GM18861 (cell line): Measurements from ENCODE around the gene SWT1.
A peak's percentile ranks its signal among the peaks of the same experiment; 100 is the strongest.
"Not testable (repeated sequence)": the region's sequence is repeated elsewhere in the genome, so short reads cannot be mapped to it uniquely, and the experiment has no call there.

Experiments
- ATAC-seq: cut with Tn5 transposase; IDR thresholded peaks from one replicate; pipeline ENCODE4 v1.9.1; 2021; ENCODE audit not compliant: unreplicated experiment

Gene SWT1

GRCh38 chr1:185245466-185245865, 88.5 kb downstream of the SWT1 start:
- no peak for ATAC-seq

DNA sequence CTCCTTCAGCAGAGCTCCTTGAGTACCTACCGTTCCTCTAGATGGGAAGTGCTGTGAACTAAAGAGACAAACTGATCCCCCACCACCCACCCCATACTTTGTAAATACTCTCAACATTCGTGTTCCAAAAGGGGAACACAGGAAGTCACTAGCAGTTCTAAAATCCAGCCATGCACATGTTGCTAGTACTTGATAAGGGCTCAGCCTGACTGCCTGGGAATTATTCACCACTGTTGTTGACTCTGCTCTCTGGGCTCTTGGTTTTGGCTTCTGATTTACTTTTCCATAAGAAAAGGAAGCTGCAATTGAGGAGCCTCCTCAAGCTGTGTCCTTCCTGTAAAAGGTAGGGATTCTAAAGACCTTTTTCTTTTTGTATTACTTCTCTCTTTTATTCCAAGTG, 92.6 kb downstream of the SWT1 start:
- ATAC-seq, result no peak

DNA sequence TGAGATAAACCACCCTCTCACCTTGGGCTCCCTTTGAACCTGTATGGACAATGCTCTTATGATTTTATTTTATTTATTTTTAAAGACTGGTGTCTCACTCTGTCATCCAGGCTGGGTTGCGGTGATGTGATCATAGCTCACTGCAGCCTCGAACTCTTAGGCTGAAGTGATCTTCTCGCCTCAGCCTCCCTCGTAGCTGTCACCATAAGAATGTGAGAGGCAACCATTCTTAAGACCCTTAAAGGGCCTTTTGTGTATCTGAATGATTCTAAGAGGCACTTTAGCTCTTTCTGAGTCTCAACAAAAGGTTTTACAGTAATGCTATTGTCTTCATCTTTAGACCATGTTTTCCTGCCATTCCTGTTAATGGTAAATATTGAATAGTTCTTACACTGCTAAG, 93.1 kb downstream of the SWT1 start:
- ATAC-seq, result no peak

GRCh38 chr1:185251928-185252327, 95.0 kb downstream of the SWT1 start:
- not testable (repeated sequence) for ATAC-seq

GRCh38 chr1:185252404-185252803, 95.4 kb downstream of the SWT1 start:
- ATAC-seq, result not testable (repeated sequence)

- ATAC-seq, result not testable (repeated sequence)
Observed at GRCh38 chr1:185255595-185255994, 98.6 kb downstream of the SWT1 start.

- not testable (repeated sequence) for ATAC-seq
Observed at GRCh38 chr1:185257116-185257949, 100.4 kb downstream of the SWT1 start.

DNA sequence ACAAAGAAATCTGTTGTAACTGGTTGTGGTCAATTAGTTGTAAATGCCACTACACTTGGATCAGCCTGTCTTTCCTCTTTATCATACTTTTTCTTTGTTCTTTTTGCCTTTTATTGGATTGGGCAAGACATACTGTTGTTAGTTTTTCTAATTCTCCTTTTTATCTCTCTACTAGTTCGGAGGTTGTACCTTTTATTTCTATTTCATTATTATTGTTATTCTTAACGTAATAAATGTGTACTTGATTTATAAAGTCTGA, 100.9 kb downstream of the SWT1 start:
- ATAC-seq, result no peak

- ATAC-seq, result no peak
Observed at GRCh38 chr1:185258676-185259075, 101.7 kb downstream of the SWT1 start.

GRCh38 chr1:185260611-185261010, 103.6 kb downstream of the SWT1 start:
- ATAC-seq, result no peak

DNA sequence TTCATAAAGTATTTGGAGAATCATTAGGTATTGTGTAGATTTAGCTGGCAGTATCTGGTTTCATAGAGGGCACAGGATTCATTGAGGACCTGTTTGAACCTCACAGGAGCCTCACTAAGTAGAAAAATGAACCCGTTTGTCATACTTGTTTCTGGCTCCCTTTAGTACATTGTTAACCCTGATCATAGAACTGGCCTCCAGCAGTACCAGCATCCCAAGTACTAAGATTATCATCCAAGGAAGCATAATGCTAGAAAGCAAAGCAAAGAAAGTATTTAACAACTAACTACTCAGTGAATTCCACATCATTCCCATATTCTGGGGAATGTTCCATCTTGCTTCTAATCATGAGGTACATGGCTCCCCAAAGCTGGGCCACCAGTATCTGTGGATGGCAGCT, 105.2 kb downstream of the SWT1 start:
- no peak for ATAC-seq

GRCh38 chr1:185263292-185263691, 106.3 kb downstream of the SWT1 start:
- no peak for ATAC-seq

- no peak for ATAC-seq
Observed at GRCh38 chr1:185263780-185264179, 106.8 kb downstream of the SWT1 start.

GRCh38 chr1:185265314-185265713, 108.3 kb downstream of the SWT1 start:
- no peak for ATAC-seq

DNA sequence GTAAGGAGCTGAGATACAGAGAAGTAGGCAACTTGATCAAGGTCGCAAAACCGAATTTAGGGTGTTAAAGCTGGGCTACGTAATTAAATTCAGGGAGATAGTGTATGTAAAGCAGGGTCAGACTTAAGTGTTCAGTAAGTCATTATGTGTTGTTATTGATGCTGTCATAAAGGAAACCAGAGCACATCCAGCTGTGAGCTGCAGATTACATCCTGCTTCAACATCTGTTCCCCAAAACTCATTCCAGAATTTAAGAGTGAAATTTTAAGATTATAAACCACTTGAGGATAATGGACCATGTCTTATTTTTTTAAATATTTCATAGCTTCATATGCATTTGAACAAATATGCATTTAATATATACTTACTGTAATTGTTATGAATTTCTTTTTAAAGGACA, 110.3 kb downstream of the SWT1 start:
- no peak for ATAC-seq

DNA sequence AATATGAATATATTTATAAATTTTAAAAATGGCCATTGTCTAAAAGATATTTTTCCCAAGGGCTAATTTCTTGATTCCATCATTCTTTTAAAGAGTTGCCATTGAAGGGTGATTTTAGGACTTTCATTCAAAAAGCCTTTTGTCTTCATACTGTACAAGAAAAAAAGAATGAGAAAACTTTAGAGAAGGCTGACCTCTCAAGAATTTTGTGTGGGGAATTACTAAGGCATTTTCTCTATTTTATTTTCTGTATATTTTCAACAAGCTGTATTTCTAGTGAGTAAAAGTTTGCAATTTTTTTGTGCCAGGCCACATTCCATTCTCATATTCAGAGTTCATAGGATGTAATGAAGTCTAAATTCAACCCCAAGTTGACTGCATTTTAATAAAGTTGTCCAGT, 110.7 kb downstream of the SWT1 start:
- ATAC-seq, result no peak

DNA sequence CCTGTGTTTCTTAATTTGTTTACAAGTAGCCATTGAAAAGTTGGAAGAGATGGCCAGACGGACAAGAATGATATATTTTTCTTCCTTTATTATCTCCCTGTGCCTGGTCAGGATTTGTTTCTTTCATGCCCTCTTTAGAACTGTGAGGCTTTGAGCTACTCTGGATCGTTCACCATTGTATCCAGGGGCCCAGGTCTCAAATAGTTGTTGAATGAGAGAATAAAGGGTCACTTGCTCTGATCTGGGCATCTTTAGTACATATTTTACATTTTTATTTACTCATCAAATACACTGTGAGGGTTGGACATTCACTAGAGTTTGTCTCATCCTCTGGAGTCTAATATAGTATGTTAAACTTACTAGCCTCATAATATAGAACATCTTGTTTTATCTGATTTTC, 111.4 kb downstream of the SWT1 start:
- no peak for ATAC-seq

DNA sequence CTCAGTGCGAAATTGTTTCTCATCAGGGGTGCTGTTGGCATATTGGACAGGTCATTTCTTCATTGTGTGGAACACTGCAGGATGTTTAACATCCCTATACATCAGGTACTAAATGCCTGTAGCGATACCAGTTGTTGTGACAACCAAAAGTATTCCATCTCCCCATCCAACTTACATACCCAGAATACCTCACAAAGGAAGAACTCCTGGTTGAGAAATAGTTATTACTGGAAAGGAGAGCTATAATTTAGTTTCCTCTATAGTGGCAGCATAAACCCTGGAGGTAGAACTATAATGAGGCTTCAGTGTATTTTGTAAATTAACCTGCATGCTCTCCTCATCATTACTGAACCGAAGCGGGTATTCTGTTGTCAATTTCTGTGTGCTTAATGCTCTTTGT, 115.0 kb downstream of the SWT1 start:
- ATAC-seq, result no peak

- no peak for ATAC-seq
Observed at GRCh38 chr1:185279571-185279970, 122.6 kb downstream of the SWT1 start.

GRCh38 chr1:185280589-185280988, 123.6 kb downstream of the SWT1 start:
- no peak for ATAC-seq

DNA sequence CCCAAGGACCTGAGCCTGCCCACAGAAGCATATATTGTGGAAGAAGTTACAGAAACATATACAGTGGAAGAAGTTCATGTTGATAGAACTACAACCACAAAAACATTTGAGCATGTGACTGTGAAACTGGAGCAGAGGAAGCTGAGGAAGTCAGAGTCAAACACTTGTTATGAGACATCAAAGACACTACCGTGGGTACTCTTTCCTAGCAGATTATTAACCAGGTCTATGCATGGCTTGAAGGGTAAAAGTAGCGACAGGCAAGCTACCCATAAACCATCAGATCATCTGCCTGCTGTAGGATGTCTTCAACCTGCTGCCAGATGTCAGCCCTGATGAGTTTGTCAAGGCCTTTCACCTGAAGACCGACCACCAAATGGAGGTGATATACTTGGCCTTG, 124.3 kb downstream of the SWT1 start:
- ATAC-seq, result peak; percentile 99

DNA sequence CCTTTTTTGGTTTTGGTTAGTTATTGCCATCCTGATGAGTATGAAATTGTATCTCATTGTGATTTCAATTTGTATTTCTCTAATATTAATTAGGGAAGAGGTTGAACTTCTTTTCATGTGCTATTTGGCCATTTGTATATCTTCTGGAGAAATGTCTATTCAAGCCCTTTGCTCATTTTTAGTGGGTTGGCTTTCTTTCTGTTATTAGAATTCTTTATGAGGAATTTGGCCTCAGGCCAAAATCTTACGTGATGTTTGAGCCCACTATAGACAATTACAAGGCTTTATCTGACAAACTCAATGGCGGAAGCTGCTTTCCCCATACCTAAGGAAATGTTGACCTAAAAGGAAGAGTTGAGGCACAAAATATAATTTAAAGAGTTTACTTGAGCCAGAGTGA, 127.1 kb downstream of the SWT1 start:
- no peak for ATAC-seq

DNA sequence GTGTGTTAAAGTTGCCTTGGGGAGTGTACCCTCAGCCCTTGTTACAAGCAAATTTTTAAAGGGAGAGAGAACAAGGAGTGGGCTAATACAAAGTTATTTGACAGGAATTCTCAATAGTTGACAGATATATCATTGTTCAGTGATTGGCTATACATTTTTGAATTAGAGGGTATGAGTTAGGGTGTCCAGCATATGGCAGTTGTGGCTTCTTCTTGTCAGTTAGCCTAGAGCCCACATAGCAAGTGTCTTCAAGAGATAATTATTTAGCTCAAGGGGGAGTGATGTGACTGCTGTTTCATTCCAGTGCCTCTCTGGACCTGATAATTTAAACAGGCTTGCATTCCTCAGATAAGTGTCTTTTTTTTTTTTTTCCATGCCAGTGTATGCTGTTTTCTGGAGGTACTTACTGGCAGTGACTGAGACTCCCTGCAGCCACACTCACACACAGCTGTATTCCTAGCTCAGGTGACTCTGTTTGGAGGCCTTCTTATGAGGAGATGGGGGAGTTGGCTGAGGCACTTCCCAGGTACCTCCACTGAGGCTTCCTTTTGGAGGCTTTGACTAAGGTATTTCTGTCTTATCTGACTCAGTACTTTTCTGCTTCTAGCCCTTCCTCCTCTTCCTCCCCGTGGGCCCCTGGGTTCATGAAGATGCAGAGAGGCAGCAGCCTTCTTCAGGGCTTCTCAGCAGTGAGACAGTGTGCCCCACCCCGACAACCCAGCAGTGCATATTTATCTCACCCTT, 127.7 kb downstream of the SWT1 start:
- ATAC-seq, result no peak
